ENCODE results near the gene GPR152. TPM values are rescaled to one million over a fixed set of nuclear protein-coding genes. Genes with fewer than 3 reads are reported as not detected.

Gene GPR152
- total RNA-seq, 6 donors from 2014 or later = not detected

DNA sequence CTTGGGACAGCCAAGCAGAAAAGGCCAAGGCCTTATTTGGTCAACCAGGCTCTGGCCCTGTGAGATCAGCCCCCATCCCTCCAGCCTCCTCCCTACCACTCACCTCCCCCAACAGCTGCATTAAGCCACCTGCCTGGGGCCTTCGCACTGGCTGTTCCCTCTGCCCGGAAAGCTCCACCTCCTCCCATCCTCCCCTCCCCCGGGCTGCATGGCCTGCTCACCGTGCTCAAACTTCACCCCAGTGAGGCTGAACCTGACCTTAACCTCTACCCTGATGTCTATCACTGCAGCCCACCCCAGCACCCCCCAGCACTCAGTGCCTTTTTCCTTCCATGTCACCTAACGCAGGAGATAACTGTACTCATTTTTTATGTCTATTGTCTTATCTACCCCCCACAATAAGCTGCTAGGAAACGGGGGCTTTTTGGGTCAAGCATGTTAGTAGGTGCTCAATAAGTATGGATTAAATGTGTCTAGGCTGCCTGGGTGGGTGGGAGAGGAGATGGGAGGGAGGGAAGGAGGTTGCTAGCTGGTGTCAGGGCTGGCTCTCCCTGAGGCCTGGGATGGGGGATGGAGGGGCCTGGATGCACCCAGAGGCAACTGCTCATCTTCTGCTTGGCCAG lies 16.0 kb downstream of the GPR152 start:
- H3K27me3 ChIP-seq = no peaks in the 10 kb centered on the region
- no peaks in the 10 kb centered on the region for H3K9me3 ChIP-seq
- H3K27ac ChIP-seq = peak overlapping the region in 3 of 4 donors; percentile 17 to 74 (median 52)
- peaks cover 4 to 90% (median 80%) of the 10 kb centered on the region in 4 donors for H3K36me3 ChIP-seq
- peaks cover 7 to 42% (median 14%) of the 10 kb centered on the region in 4 donors for H3K4me1 ChIP-seq
- TF ChIP-seq POLR2AphosphoS5 (IDR thresholded peaks at IDR 0.05) = no peak
- no peak for TF ChIP-seq EP300 (IDR thresholded peaks at IDR 0.05)
- no peak for TF ChIP-seq POLR2A (IDR thresholded peaks at IDR 0.05)
- TF ChIP-seq, protein P1, sequence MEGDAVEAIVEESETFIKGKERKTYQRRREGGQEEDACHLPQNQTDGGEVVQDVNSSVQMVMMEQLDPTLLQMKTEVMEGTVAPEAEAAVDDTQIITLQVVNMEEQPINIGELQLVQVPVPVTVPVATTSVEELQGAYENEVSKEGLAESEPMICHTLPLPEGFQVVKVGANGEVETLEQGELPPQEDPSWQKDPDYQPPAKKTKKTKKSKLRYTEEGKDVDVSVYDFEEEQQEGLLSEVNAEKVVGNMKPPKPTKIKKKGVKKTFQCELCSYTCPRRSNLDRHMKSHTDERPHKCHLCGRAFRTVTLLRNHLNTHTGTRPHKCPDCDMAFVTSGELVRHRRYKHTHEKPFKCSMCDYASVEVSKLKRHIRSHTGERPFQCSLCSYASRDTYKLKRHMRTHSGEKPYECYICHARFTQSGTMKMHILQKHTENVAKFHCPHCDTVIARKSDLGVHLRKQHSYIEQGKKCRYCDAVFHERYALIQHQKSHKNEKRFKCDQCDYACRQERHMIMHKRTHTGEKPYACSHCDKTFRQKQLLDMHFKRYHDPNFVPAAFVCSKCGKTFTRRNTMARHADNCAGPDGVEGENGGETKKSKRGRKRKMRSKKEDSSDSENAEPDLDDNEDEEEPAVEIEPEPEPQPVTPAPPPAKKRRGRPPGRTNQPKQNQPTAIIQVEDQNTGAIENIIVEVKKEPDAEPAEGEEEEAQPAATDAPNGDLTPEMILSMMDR (IDR thresholded peaks at IDR 0.05) = no peak
- ATAC-seq (ENCODE audit: low FRiP score in 2 of 2) (no peak), DNase-seq (no peak)
- H3K4me3 ChIP-seq = peak overlapping the region in 3 of 4 donors; percentile 33 to 42 (median 40)
- 44 to 60% methylated on average over 6 of the region's 6 CpGs for WGBS, 2 donors

DNA sequence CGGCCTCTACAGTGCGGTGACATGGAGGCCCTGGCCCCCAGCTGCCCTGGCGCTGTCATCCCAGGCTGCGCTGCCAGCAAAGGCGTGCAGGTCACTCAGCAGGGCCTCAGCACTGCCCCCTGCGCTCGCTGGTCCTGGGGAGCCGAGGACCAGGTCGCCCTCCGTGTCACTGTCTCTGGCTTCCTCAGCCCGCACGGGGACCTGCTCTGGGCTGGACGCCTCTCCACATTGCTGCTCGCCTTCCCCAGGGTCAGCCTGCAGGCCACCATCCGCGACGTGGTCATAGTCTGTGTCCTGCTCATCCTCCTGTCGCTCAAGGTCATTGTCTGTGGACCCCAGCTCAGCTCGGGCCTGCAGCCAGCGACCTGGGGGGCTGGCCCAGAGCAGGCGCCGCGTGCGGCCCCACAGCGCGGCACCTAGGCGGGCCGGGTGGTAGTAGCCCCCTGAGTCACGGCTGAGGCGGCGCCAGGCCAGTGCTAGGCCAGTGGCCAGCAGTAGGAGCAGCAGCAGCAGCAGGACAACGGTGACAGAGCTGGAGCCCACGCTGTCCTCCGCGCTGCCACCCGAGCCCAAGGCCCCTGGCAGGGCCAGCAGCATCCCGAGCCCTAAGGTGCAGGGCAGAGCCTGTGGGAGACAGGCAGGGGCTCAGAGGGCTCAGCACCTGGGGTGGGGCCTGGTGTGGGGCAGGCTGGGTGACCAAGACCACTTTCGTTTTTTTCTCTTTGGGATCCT lies 16.6 kb downstream of the GPR152 start:
- Histone ChIP-seq H3K4me1 (peaks cover 7 to 36% (median 11%) of the 10 kb centered on the region in 4 donors), H3K4me3 (peak overlapping the region in 3 of 4 donors; percentile 33 to 42 (median 40)), H3K9me3 (no peaks in the 10 kb centered on the region), H3K36me3 (peaks cover 4 to 90% (median 79%) of the 10 kb centered on the region in 4 donors), H3K27ac (peak overlapping the region in 2 of 4 donors; percentile 27 to 52), H3K27me3 (no peaks in the 10 kb centered on the region)
- TF ChIP-seq EP300 (IDR thresholded peaks at IDR 0.05) (no peak), POLR2AphosphoS5 (IDR thresholded peaks at IDR 0.05) (no peak), POLR2A (IDR thresholded peaks at IDR 0.05) (no peak)
- TF ChIP-seq, protein P1 (IDR thresholded peaks at IDR 0.05) = no peak
- ATAC-seq (ENCODE audit: low FRiP score in 2 of 2) (no peak), DNase-seq (peak in 1 of 2 donors; percentile 84)
- 80 to 91% methylated on average over 2 to 32 of the region's 38 CpGs for WGBS, 2 donors

DNA sequence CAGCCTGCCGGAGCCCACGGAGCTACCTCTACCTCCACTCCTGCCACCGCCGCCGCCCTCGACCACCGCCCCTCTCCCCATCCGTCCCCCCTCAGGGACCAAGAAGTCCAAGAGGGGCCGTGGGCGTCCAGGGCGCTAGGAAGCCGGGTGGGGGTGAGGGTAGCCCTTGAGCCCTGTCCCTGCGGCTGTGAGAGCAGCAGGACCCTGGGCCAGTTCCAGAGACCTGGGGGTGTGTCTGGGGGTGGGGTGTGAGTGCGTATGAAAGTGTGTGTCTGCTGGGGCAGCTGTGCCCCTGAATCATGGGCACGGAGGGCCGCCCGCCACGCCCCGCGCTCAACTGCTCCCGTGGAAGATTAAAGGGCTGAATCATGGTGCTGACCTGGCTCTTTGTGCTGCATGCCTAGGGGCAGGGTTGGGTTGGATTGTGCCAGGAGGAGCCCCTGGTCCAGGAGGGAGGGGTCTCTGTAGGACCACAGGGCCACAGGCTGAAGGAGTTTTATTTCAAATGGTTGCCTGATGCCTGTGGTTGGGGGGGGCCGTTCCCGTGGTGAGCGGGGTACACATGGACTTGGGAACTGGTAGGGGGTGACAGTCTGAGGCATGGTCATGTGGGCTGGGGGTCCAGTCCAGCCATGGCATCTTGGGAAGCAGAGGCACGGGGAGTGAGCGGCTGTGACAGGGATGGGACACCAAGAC lies 17.4 kb downstream of the GPR152 start:
- TF ChIP-seq POLR2A (IDR thresholded peaks at IDR 0.05) (no peak), POLR2AphosphoS5 (IDR thresholded peaks at IDR 0.05) (no peak), EP300 (IDR thresholded peaks at IDR 0.05) (no peak)
- TF ChIP-seq, protein P1 (IDR thresholded peaks at IDR 0.05) = no peak
- peaks cover 4 to 86% (median 75%) of the 10 kb centered on the region in 4 donors for H3K36me3 ChIP-seq
- peak in 1 of 2 donors; percentile 87 for DNase-seq
- peak overlapping the region in 2 of 4 donors; percentile 27 to 52 for H3K27ac ChIP-seq
- H3K4me3 ChIP-seq = peak overlapping the region in 1 of 4 donors; percentile 42
- H3K4me1 ChIP-seq = peaks cover 5 to 28% (median 7%) of the 10 kb centered on the region in 4 donors
- no peaks in the 10 kb centered on the region for H3K27me3 ChIP-seq
- H3K9me3 ChIP-seq = no peaks in the 10 kb centered on the region
- no peak for ATAC-seq (ENCODE audit: low FRiP score in 2 of 2)
- 81 to 92% methylated on average over 13 to 25 of the region's 26 CpGs for WGBS, 2 donors

DNA sequence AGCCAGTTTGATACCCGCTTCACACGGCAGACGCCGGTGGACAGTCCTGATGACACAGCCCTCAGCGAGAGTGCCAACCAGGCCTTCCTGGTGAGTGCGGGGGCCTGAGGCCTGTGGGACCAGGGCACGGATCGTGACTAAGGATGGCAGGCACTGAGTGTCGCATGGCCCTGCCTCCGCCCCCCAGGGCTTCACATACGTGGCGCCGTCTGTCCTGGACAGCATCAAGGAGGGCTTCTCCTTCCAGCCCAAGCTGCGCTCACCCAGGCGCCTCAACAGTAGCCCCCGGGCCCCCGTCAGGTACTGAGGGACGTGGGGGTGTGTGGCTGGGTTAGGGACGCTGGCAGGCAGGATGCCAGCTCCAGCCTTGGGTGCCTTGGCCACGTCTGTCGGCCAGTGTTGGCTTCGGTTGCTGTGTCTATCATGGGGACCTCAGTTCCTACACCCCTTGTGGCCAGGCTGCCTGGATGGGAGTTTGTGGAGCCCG lies 18.1 kb downstream of the GPR152 start:
- Histone ChIP-seq H3K27ac (no peak overlapping the region), H3K27me3 (no peaks in the 10 kb centered on the region), H3K4me3 (no peak overlapping the region), H3K4me1 (peaks cover 4 to 28% (median 8%) of the 10 kb centered on the region in 4 donors), H3K9me3 (no peaks in the 10 kb centered on the region), H3K36me3 (peaks cover 4 to 78% (median 69%) of the 10 kb centered on the region in 4 donors)
- ATAC-seq (ENCODE audit: low FRiP score in 2 of 2) (no peak), DNase-seq (peak in 1 of 2 donors; percentile 80)
- 77 to 85% methylated on average over 9 to 16 of the region's 23 CpGs for WGBS, 2 donors
- TF ChIP-seq POLR2AphosphoS5 (IDR thresholded peaks at IDR 0.05) (no peak), EP300 (IDR thresholded peaks at IDR 0.05) (no peak), POLR2A (IDR thresholded peaks at IDR 0.05) (no peak)
- TF ChIP-seq, protein P1 (IDR thresholded peaks at IDR 0.05) = no peak
